H1 (cell line): ENCODE measurements around the gene VPS51. TPM values are rescaled to one million over a fixed set of nuclear protein-coding genes. Genes with fewer than 3 reads are reported as not detected.
A peak's percentile ranks its signal among the peaks of the same experiment; 100 is the strongest.

Experiments
- CTCF ChIA-PET: fragments of 300-600 bp; sonication (Branson Sonifier 250); formaldehyde crosslinking; loops from one replicate; lab custom pipeline; 2021; ENCODE audit not compliant: partially characterized antibody; lab: Charles Lee
- POLR2A ChIA-PET: fragments of 300-600 bp; sonication (Branson Sonifier 250); formaldehyde crosslinking; loops from one replicate; lab custom pipeline; 2021; ENCODE audit warnings: inconsistent platforms; ENCODE audit not compliant: partially characterized antibody; lab: Charles Lee
- DNase-seq, 2 experiments: peaks; one replicate each; pipeline versions ENCODE4 v3.0.0 to v3.0.0-alpha.2; 2010 to 2022; ENCODE audit warnings: low spot score in 2 of 2, low read depth in 1 of 2, mixed read lengths in 1 of 2
- FAIRE-seq: peaks from 2 replicates; lab custom pipeline; 2011; peaks lifted over from hg19 to GRCh38; lab: Jason Lieb, UNC
- H2AFZ ChIP-seq: 2 replicates; pipeline ENCODE4 v1.8.1; 2012; ENCODE audit warnings: low read length, inconsistent platforms
- H2AK5ac ChIP-seq: 2 replicates; pipeline ENCODE4 v1.6.1; 2013; ENCODE audit warnings: low read depth, low read length
- H2BK120ac ChIP-seq: replicated peaks from 2 replicates; pipeline ENCODE3; 2013; ENCODE audit warnings: low read depth, low read length, inconsistent platforms
- H2BK12ac ChIP-seq: 2 replicates; pipeline ENCODE4 v1.6.1; 2013; ENCODE audit warnings: low read depth, low read length
- H2BK15ac ChIP-seq: 2 replicates; pipeline ENCODE4 v1.6.1; 2013; ENCODE audit warnings: low read length
- H2BK20ac ChIP-seq: 2 replicates; pipeline ENCODE4 v1.6.1; 2013; ENCODE audit warnings: low read length
- H2BK5ac ChIP-seq: 2 replicates; pipeline ENCODE4 v1.6.1; 2013; ENCODE audit warnings: low read depth, low read length
- H3K14ac ChIP-seq: 2 replicates; pipeline ENCODE4 v1.6.1; 2013; ENCODE audit warnings: inconsistent platforms; ENCODE audit not compliant: insufficient read length
- H3K18ac ChIP-seq: 2 replicates; pipeline ENCODE4 v1.6.1; 2013; ENCODE audit warnings: low read length; ENCODE audit errors: extremely low read depth
- H3K23ac ChIP-seq: 2 replicates; pipeline ENCODE4 v1.6.1; 2013; ENCODE audit warnings: inconsistent platforms; ENCODE audit not compliant: insufficient read length
- H3K23me2 ChIP-seq: 2 replicates; pipeline ENCODE4 v1.6.1; 2013; ENCODE audit warnings: low read depth, low read length
- H3K27ac ChIP-seq: 2 replicates; pipeline ENCODE4 v1.6.1; 2011; ENCODE audit warnings: low read depth, low read length, inconsistent platforms
- H3K27me3 ChIP-seq, 4 experiments: replicated peaks in 1 of 4; 1 replicate in 1 of 4; 2 replicates in 3 of 4; pipeline versions ENCODE4 v1.6.1 to v1.8.1; 2011 to 2013; ENCODE audit warnings: low read length in 3 of 4, mild to moderate bottlenecking in 3 of 4, inconsistent platforms in 2 of 4, mixed read lengths in 2 of 4, moderate library complexity in 1 of 4; ENCODE audit not compliant: control insufficient read depth in 3 of 4, insufficient read depth in 3 of 4; ENCODE audit errors: extremely low read depth in 1 of 4
- H3K36me3 ChIP-seq, 4 experiments: 2 replicates each; pipeline versions ENCODE4 v1.6.1 to v1.8.1; 2011 to 2013; ENCODE audit warnings: mild to moderate bottlenecking in 4 of 4, low read length in 3 of 4, moderate library complexity in 2 of 4, control low read depth in 1 of 4, inconsistent platforms in 1 of 4; ENCODE audit not compliant: insufficient read depth in 4 of 4, control insufficient read depth in 2 of 4
- H3K4ac ChIP-seq: replicated peaks from 2 replicates; pipeline ENCODE3; 2013; ENCODE audit warnings: low read length, low read depth, mixed read lengths, inconsistent platforms; ENCODE audit not compliant: insufficient read length
- H3K4me1 ChIP-seq, 4 experiments: replicated peaks in 1 of 4; 1 replicate in 1 of 4; 2 replicates in 3 of 4; pipeline versions ENCODE4 v1.6.1 to v1.8.1; 2011 to 2013; ENCODE audit warnings: low read length in 3 of 4, inconsistent platforms in 2 of 4, mixed read lengths in 1 of 4; ENCODE audit not compliant: insufficient read depth in 4 of 4, control insufficient read depth in 3 of 4
- H3K4me2 ChIP-seq, 2 experiments: 2 replicates each; pipeline versions ENCODE4 v1.6.1 to v1.8.1; 2011 to 2013; ENCODE audit warnings: low read depth in 2 of 2, low read length in 2 of 2, control low read depth in 1 of 2, inconsistent platforms in 1 of 2, mild to moderate bottlenecking in 1 of 2; ENCODE audit not compliant: insufficient read depth in 1 of 2
- H3K4me3 ChIP-seq, 4 experiments: fragments of 200-600, 300-600 bp in 1 of 4; sonication (generic), shearing (Covaris generic), sonication (Bioruptor Twin) in 1 of 4; 2 replicates each; pipeline versions ENCODE4 v1.5.1 to v1.8.1; 2011 to 2016; ENCODE audit warnings: low read length in 4 of 4, low read depth in 3 of 4, control low read depth in 2 of 4, inconsistent platforms in 2 of 4, mild to moderate bottlenecking in 2 of 4, mixed read lengths in 1 of 4, moderate library complexity in 1 of 4; ENCODE audit not compliant: insufficient read depth in 2 of 4; ENCODE audit errors: extremely low read depth in 1 of 4
- H3K56ac ChIP-seq: replicated peaks from 2 replicates; pipeline ENCODE3; 2013; ENCODE audit warnings: low read depth, mild to moderate bottlenecking, mixed read lengths, low read length, inconsistent platforms; ENCODE audit not compliant: insufficient read length
- H3K79me1 ChIP-seq: 2 replicates; pipeline ENCODE4 v1.6.1; 2013; ENCODE audit warnings: low read depth, low read length, control low read depth
- H3K79me2 ChIP-seq, 2 experiments: 2 replicates each; pipeline versions ENCODE4 v1.6.1 to v1.8.1; 2012 to 2013; ENCODE audit warnings: low read length in 2 of 2, mild to moderate bottlenecking in 2 of 2, inconsistent platforms in 1 of 2; ENCODE audit not compliant: insufficient read depth in 2 of 2, control insufficient read depth in 1 of 2
- H3K9ac ChIP-seq, 4 experiments: replicated peaks in 1 of 4; 1 replicate in 1 of 4; 2 replicates in 3 of 4; pipeline versions ENCODE4 v1.6.1 to v1.8.1; 2011 to 2013; ENCODE audit warnings: low read depth in 3 of 4, low read length in 3 of 4, control low read depth in 2 of 4, mild to moderate bottlenecking in 2 of 4, moderate library complexity in 2 of 4, inconsistent platforms in 1 of 4; ENCODE audit errors: extremely low read depth in 1 of 4
- H3K9me3 ChIP-seq, 2 experiments: 2 replicates each; pipeline versions ENCODE4 v1.6.1 to v1.8.1; 2012 to 2013; ENCODE audit warnings: mild to moderate bottlenecking in 2 of 2, moderate library complexity in 2 of 2, control low read depth in 1 of 2, inconsistent platforms in 1 of 2, low read depth in 1 of 2, low read length in 1 of 2, mixed read lengths in 1 of 2; ENCODE audit not compliant: insufficient read depth in 2 of 2
- H4K20me1 ChIP-seq, 2 experiments: replicated peaks in 1 of 2; 2 replicates each; pipeline versions ENCODE3 to v1.8.1; 2011 to 2013; ENCODE audit warnings: inconsistent platforms in 2 of 2, low read length in 2 of 2, mild to moderate bottlenecking in 1 of 2; ENCODE audit not compliant: insufficient read depth in 2 of 2, control insufficient read depth in 1 of 2
- H4K5ac ChIP-seq: 2 replicates; pipeline ENCODE4 v1.6.1; 2013; ENCODE audit warnings: low read length, low read depth, mixed read lengths, inconsistent platforms; ENCODE audit not compliant: insufficient read length
- H4K8ac ChIP-seq: 2 replicates; pipeline ENCODE4 v1.8.0; 2013; ENCODE audit warnings: mild to moderate bottlenecking, moderate library complexity, low read length, inconsistent platforms; ENCODE audit not compliant: insufficient read depth; ENCODE audit errors: extremely low read depth
- H4K91ac ChIP-seq: replicated peaks from 2 replicates; pipeline ENCODE3; 2013; ENCODE audit warnings: low read length, mixed read lengths, inconsistent platforms; ENCODE audit not compliant: insufficient read length
- EGR1 ChIP-seq: IDR thresholded peaks from 2 replicates; pipeline ENCODE4 v1.6.1; 2011; ENCODE audit warnings: low read depth, low read length, borderline replicate concordance
- EZH2 ChIP-seq: fragments of 200-600 bp; sonication (generic); IDR thresholded peaks from 2 replicates; pipeline ENCODE4 v1.7.1; 2012; ENCODE audit warnings: low read depth, mild to moderate bottlenecking, moderate library complexity, low read length, inconsistent platforms; ENCODE audit not compliant: severe bottlenecking
- HDAC2 ChIP-seq, 2 experiments: fragments of 300-600 bp in 1 of 2; sonication (generic) in 1 of 2; IDR thresholded peaks; 2 replicates each; pipeline ENCODE4 v1.6.1; 2011 to 2012; ENCODE audit warnings: low read depth in 2 of 2, low read length in 2 of 2, mild to moderate bottlenecking in 2 of 2, moderate library complexity in 2 of 2, borderline replicate concordance in 1 of 2, inconsistent platforms in 1 of 2
- NRF1 ChIP-seq: IDR thresholded peaks from 2 replicates; pipeline ENCODE4 v1.6.1; 2011; ENCODE audit warnings: mild to moderate bottlenecking, low read depth, low read length, improper control_type of control experiment
- POLR2A ChIP-seq, 2 experiments: IDR thresholded peaks; 1 replicate in 1 of 2; 2 replicates in 1 of 2; pipeline ENCODE4 v1.6.1; 2011; ENCODE audit warnings: low read depth in 2 of 2, low read length in 2 of 2, mild to moderate bottlenecking in 2 of 2; ENCODE audit errors: control extremely low read depth in 1 of 2
- WGBS, 2 experiments: shearing (Covaris generic) in 1 of 2; methylation state at CpG; one replicate each; pipeline versions ENCODE4 v1.1.6 to v1.1.7; 2013 to 2015; ENCODE audit warnings: low lambda C conversion rate in 2 of 2, mixed read lengths in 2 of 2, inconsistent platforms in 1 of 2, low coverage in 1 of 2, missing lambda C conversion rate in 1 of 2; ENCODE audit not compliant: insufficient replicate concordance in 2 of 2, insufficient coverage in 1 of 2, insufficient read length in 1 of 2; ENCODE audit errors: extremely low coverage in 1 of 2, missing lambda C conversion rate in 1 of 2; 5-methylcytosine and 5-hydroxymethylcytosine counted together
- polyA plus RNA-seq, 7 experiments: library from polyadenylated mRNA; depleted of rRNA in 3 of 7; stranded (reverse) in 5 of 7; unstranded in 2 of 7; fragments of >200 nt in 5 of 7; fragments of 200-250 nt in 2 of 7; gene quantifications; 1 replicate in 5 of 7; 2 replicates in 1 of 7; 4 replicates in 1 of 7; pipeline versions ENCODE4 v1.2.1 to v1.2.3, GENCODE V29; 2011 to 2013; ENCODE audit warnings: missing spikeins in 2 of 7, mixed read lengths in 2 of 7
- total RNA-seq: library from RNA; stranded (reverse); fragmentation: NEBNext Ultra II Directional; extraction: Animal tissue kit (Norgen Biotek cat#: 25700); gene quantifications from 2 replicates; pipeline ENCODE4 v1.2.1, GENCODE V29; 2021

Gene VPS51
- total and polyA plus RNA-seq, 2 of the 8 experiments (the other 6 are each of a cell fraction or from before 2014, with no cell fraction given), result 97.4 to 142 TPM

DNA sequence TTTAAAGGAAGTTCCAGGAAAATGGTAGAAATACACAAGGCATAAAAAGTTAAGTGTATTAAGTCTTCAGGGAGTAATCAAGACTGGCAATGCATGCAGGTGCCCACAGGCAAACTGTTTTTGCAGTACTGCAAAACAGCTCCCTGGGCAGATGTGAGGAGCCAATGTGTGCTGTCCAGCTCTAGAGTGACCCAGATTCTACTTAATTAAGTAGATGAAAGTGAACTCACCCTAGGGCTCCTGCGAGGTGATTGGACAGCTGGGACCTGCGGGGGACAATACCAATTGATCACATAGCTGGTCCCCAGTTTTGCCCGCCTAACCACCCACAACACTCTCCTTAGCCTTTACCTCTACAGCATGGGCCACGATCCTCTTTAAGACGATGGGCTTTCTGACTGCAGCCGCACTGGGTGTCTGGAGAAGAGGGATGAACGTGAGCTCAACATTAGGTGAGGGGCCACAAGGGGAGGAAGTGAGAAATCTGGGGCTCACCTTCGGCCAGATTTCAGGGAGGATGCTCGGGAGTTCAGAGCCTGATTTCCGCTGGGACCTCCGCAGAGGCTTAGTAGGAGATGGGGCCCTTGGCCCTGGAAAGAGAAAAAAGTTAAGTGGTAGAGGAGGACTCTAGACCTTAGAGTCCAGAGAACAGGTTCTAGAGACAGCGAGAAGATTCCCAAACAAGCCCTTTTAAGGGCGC lies 12.7 kb upstream of the VPS51 start:
- POLR2A ChIA-PET, result interaction anchor here (0.8 to 21.6 kb wide), 26 partner anchors 8 to 198 kb away, joined by 3 to 230 read pairs (median 4); partner anchors contain the start of genes FAU, MRPL49, NAALADL1 and SAC3D1
- Histone ChIP-seq H2BK15ac (0 out of 2 replicates have a peak overlapping the region, but pooled peaks have one; percentile 36), H2AK5ac (no peak overlapping the region), H3K27me3 (no peaks in the 10 kb centered on the region), H3K9me3 (no peaks in the 10 kb centered on the region), H3K79me1 (peaks cover 22% of the 10 kb centered on the region), H3K14ac (no peak overlapping the region), H3K27ac (peak overlapping the region; percentile 94), H4K91ac (no peak overlapping the region), H2BK12ac (0 out of 2 replicates have a peak overlapping the region, but pooled peaks have one; percentile 17), H3K23ac (no peak overlapping the region), H2BK5ac (peak overlapping the region; percentile 78; the same call in 1 of the 2 replicates), H3K18ac (0 out of 2 replicates have a peak overlapping the region, but pooled peaks have one; percentile 0), H3K9ac (peak overlapping the region; percentile 77 to 96 (median 87)), H4K8ac (peak overlapping the region; percentile 22; the same call in 1 of the 2 replicates), H3K4me1 (peaks cover 0 to 9% (median 4%) of the 10 kb centered on the region in 4 experiments; a peak in 5 of 7 replicates), H4K20me1 (peaks cover 4% of the 10 kb centered on the region in 2 experiments), H2BK120ac (no peak overlapping the region), H3K4me3 (peak overlapping the region; percentile 92 to 99 (median 98)), H2AFZ (no peak overlapping the region), H3K4ac (no peak overlapping the region), H3K4me2 (peak overlapping the region; percentile 81 to 98), H3K79me2 (peaks cover 10 to 36% of the 10 kb centered on the region in 2 experiments), H3K23me2 (peaks cover 8% of the 10 kb centered on the region), H3K56ac (peak overlapping the region; percentile 63), H3K36me3 (peaks cover 18 to 38% (median 31%) of the 10 kb centered on the region in 4 experiments), H2BK20ac (no peak overlapping the region), H4K5ac (peak overlapping the region; percentile 9)
- FAIRE-seq (no peak), DNase-seq (no peak)
- WGBS, 2 experiments, result 9% methylated on average over 13 of the region's 13 CpGs; no CpG with 5 or more reads in 1 of the 2 experiments
- CTCF ChIA-PET, result interaction anchor here (0.7 to 1.7 kb wide), 9 partner anchors 15 to 234 kb away, joined by 3 to 5 read pairs (median 3); partner anchors contain the start of genes SAC3D1 and TM7SF2
- TF ChIP-seq HDAC2 (IDR thresholded peaks at IDR 0.05; ENCODE audit: borderline replicate concordance in 1 of 2, low read depth in 2 of 2, low read length in 2 of 2) (no peak), EGR1 (no peak), EZH2 (no peak), NRF1 (no peak), POLR2A (IDR thresholded peaks at IDR 0.05; ENCODE audit: control extremely low read depth in 1 of 2, low read depth in 2 of 2, low read length in 2 of 2) (no peak; a peak in 1 of 3 replicates)
